Dendritic cell treated with granulocyte-macrophage colony-stimulating factor and Interleukin-4, amounts not matched to agents 40 ng/mL and 50 ng/mL, for 4 days (primary cell): Measurements from ENCODE around the gene RLBP1.

Experiments used
- H3K27ac Mint-ChIP-seq: one replicate; pipeline ENCODE4 v1.8.0; 2022; ENCODE audit warnings: mild to moderate bottlenecking, mixed read lengths
- H3K27me3 Mint-ChIP-seq: one replicate; pipeline ENCODE4 v1.8.0; 2022; ENCODE audit warnings: mild to moderate bottlenecking, mixed read lengths
- H3K36me3 Mint-ChIP-seq: one replicate; pipeline ENCODE4 v1.8.0; 2022; ENCODE audit warnings: low read depth, mixed read lengths
- H3K4me1 Mint-ChIP-seq: one replicate; pipeline ENCODE4 v1.8.0; 2022; ENCODE audit warnings: low read depth, mixed read lengths
- H3K4me3 Mint-ChIP-seq: one replicate; pipeline ENCODE4 v1.8.0; 2022; ENCODE audit warnings: mild to moderate bottlenecking, moderate library complexity, mixed read lengths
- H3K9me3 Mint-ChIP-seq: one replicate; pipeline ENCODE4 v1.8.0; 2022; ENCODE audit warnings: mixed read lengths
- intact Hi-C: fragments of 100-400 bp; cut with micrococcal nuclease; formaldehyde crosslinking; loops from one replicate; pipeline ENCODE4 v1.15.0; 2022

RLBP1 gene

GRCh38 chr15:89163271-89164055 lies 57.9 kb downstream of the RLBP1 start:
- Mint-ChIP-seq H3K4me1 (peaks cover 16% of the 10 kb centered on the region), H3K9me3 (no peaks in the 10 kb centered on the region), H3K4me3 (no peak overlapping the region), H3K27ac (no peak overlapping the region), H3K36me3 (peaks cover 43% of the 10 kb centered on the region), H3K27me3 (no peaks in the 10 kb centered on the region)
- intact Hi-C loops: no loop called here

GRCh38 chr15:89161666-89162065 lies 59.7 kb downstream of the RLBP1 start:
- peaks cover 50% of the 10 kb centered on the region for H3K36me3 Mint-ChIP-seq
- H3K4me3 Mint-ChIP-seq: no peak overlapping the region
- H3K27me3 Mint-ChIP-seq: no peaks in the 10 kb centered on the region
- no peak overlapping the region for H3K27ac Mint-ChIP-seq
- intact Hi-C loops: no loop called here
- no peaks in the 10 kb centered on the region for H3K4me1 Mint-ChIP-seq
- H3K9me3 Mint-ChIP-seq: no peaks in the 10 kb centered on the region
